GM12875 (cell line): ENCODE measurements around the gene CDS2.

ENCODE experiments used
- H3K4me3 ChIP-seq: one replicate; pipeline ENCODE4 v1.5.1; 2011; ENCODE audit warnings: low read depth, low read length, control low read depth
- TF ChIP-seq, protein P1 (sequence below): IDR thresholded peaks from 2 replicates; pipeline ENCODE4 v1.5.1; 2011; ENCODE audit warnings: low read depth, mild to moderate bottlenecking, control low read depth, inconsistent platforms, low read length, moderate library complexity, borderline replicate concordance; ENCODE audit not compliant: insufficient read depth

The CDS2 gene

DNA sequence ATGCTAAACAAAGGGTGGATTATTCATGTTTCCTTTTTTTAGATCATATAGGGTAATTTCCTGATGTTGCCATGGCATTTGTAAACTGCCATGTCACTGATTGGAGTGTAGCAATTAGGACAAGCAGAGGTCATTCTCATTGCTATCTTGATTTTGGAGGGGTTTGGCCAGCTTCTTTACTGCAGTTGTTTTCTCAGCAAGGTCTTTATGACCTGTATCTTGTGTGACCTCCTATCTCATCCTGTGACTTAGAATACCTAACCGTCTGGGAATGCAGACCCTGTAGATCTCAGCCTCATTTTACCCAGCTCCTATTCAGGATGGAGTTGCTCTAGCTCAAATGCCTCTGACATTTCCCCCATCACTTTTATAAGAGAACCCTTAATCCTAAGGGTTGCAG is 53.6 kb downstream of the CDS2 start:
- TF ChIP-seq, protein P1, sequence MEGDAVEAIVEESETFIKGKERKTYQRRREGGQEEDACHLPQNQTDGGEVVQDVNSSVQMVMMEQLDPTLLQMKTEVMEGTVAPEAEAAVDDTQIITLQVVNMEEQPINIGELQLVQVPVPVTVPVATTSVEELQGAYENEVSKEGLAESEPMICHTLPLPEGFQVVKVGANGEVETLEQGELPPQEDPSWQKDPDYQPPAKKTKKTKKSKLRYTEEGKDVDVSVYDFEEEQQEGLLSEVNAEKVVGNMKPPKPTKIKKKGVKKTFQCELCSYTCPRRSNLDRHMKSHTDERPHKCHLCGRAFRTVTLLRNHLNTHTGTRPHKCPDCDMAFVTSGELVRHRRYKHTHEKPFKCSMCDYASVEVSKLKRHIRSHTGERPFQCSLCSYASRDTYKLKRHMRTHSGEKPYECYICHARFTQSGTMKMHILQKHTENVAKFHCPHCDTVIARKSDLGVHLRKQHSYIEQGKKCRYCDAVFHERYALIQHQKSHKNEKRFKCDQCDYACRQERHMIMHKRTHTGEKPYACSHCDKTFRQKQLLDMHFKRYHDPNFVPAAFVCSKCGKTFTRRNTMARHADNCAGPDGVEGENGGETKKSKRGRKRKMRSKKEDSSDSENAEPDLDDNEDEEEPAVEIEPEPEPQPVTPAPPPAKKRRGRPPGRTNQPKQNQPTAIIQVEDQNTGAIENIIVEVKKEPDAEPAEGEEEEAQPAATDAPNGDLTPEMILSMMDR, result no peak
- no peak overlapping the region for H3K4me3 ChIP-seq

DNA sequence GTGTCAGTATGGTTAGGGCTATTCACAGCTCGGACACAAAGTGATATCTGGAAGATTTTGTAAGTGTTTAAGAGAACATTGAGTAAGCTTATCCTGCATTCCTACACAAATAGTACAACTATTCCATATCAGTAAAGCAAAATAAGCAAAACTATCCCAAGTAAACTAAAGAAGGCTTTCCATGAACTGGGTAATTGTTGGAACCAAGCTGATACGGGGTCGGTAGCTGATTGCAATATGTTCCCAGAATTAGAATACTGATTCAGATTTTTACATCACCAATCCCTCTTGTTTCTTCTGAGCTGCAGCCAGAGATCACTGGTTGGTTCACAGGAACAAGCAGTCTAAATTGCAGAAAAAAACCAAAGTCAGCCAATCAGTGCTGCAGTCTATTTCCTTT is 54.1 kb downstream of the CDS2 start:
- H3K4me3 ChIP-seq, result no peak overlapping the region
- TF ChIP-seq, protein P1, result no peak

DNA sequence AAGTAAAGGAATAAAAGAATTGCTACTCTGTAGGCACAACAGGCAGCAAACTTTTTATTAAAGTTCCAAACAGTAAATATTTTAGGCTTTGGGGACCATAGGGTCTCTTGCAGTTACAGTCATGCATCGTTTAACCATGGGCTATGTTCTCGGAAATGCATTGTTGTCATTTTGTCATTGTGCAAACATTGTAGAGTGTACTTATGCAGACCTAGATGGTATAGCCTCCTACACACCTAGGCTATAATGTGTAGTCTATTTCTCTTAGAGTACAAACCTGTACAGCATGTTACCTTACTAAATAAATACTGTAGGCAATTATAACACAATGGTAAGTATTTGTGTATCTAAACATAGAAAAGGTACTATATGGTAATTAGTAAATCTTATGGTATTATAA is 54.7 kb downstream of the CDS2 start:
- H3K4me3 ChIP-seq, result no peak overlapping the region
- TF ChIP-seq, protein P1, result no peak

DNA sequence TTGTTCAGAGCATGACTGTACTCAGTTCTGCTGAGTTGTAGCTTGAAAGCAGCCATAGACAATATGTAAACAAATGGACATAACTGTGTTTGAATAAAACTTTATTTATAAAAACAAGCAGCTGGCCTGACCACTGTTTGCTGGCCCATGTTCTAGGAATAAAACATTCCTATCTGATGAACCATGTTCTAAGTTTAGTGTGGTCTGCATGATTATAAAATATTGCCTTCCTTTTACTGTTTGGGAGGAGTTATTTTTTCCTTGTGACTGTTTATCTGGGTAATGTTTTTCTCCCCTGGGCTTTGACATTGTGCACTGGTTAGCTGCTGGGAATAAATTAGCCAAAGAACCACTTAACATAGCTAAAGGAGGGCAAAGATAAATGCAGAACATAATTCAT is 55.1 kb downstream of the CDS2 start:
- no peak overlapping the region for H3K4me3 ChIP-seq
- TF ChIP-seq, protein P1, result no peak

DNA sequence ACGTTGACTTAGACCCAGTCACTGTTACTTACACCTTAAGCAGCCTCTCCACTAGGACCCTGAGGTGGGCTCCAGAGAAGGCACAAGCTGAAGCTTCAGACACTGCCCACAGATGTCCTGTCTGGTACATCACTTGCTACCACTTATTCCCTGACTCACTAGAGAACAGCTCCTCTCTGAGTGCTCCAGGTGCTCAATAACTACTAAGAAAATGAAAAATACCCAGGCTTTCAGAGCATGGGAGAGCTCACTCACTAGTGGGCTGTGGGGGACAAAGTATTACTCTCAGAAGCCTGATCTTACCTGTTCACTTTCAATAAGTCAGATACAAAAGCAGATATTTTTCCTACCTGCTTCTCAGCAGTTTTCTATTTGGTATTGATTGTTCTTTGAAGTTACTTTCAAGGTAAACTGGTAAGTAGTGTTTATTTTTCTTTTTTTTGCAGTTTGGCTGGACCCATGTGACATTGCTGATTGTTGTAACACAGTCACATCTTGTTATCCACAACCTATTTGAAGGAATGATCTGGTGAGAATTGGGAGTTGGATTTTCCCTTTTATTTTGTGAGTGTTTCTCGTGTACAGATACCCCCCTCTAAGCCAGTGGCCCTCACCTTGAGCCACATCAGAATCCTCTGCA is 55.9 kb downstream of the CDS2 start:
- TF ChIP-seq, protein P1, result no peak
- H3K4me3 ChIP-seq, result no peak overlapping the region

- TF ChIP-seq, protein P1, result no peak
- no peak overlapping the region for H3K4me3 ChIP-seq
Measured at GRCh38 chr20:5183731-5184474, 57.1 kb downstream of the CDS2 start.

- TF ChIP-seq, protein P1, result no peak
- H3K4me3 ChIP-seq, result no peak overlapping the region
Measured at GRCh38 chr20:5184684-5185083, 57.9 kb downstream of the CDS2 start.
